CD14-positive monocyte (primary cell): ENCODE data around the gene SHROOM4. TPM values are rescaled to one million over a fixed set of nuclear protein-coding genes. Genes with fewer than 3 reads are reported as not detected.

ENCODE experiments used
- DNase-seq, 3 donors: peaks; one replicate each; pipeline ENCODE4 v3.0.0-alpha.2; 2011 to 2022
- H2AFZ ChIP-seq: 2 replicates; pipeline ENCODE4 v1.6.0; 2012; ENCODE audit warnings: mild to moderate bottlenecking, low read depth, low read length, inconsistent platforms; ENCODE audit not compliant: insufficient read depth, poor library complexity, severe bottlenecking
- H3K27ac ChIP-seq, 2 donors: 1 replicate in 1 of 2; 2 replicates in 1 of 2; pipeline ENCODE4 v1.5.1; 2012 to 2013; ENCODE audit warnings: low read length in 2 of 2, control low read depth in 1 of 2, inconsistent platforms in 1 of 2, low read depth in 1 of 2, mild to moderate bottlenecking in 1 of 2
- H3K27me3 ChIP-seq, 2 donors: one replicate each; pipeline versions ENCODE4 v1.6.0 to v1.6.1; 2011 to 2013; ENCODE audit warnings: low read length in 2 of 2; ENCODE audit not compliant: control insufficient read depth in 2 of 2, insufficient read depth in 2 of 2
- H3K36me3 ChIP-seq, 2 donors: replicated peaks in 1 of 2; 1 replicate in 1 of 2; 2 replicates in 1 of 2; pipeline versions ENCODE4 v1.5.1 to v1.6.1; 2012 to 2013; ENCODE audit warnings: low read length in 2 of 2, control low read depth in 1 of 2, inconsistent platforms in 1 of 2, mild to moderate bottlenecking in 1 of 2; ENCODE audit not compliant: insufficient read depth in 2 of 2, control insufficient read depth in 1 of 2
- H3K4me1 ChIP-seq, 2 donors: 1 replicate in 1 of 2; 2 replicates in 1 of 2; pipeline versions ENCODE4 v1.5.1 to v1.6.1; 2012 to 2013; ENCODE audit warnings: low read length in 2 of 2, control low read depth in 1 of 2, inconsistent platforms in 1 of 2, mild to moderate bottlenecking in 1 of 2, moderate library complexity in 1 of 2; ENCODE audit not compliant: insufficient read depth in 2 of 2, control insufficient read depth in 1 of 2
- H3K4me2 ChIP-seq: replicated peaks from 2 replicates; pipeline ENCODE3; 2012; ENCODE audit warnings: low read length, moderate library complexity, mild to moderate bottlenecking; ENCODE audit not compliant: poor library complexity, severe bottlenecking; ENCODE audit errors: extremely low read depth
- H3K4me3 ChIP-seq, 3 experiments: fragments of 200-600 bp in 1 of 3; sonication (generic) in 1 of 3; replicated peaks in 1 of 3; 1 replicate in 2 of 3; 2 replicates in 1 of 3; pipeline ENCODE4 v1.5.1; 2011 to 2013; ENCODE audit warnings: low read length in 3 of 3, mild to moderate bottlenecking in 3 of 3, control low read depth in 2 of 3, low read depth in 2 of 3, inconsistent platforms in 1 of 3, moderate library complexity in 1 of 3
- H3K79me2 ChIP-seq: 2 replicates; pipeline ENCODE4 v1.6.0; 2012; ENCODE audit warnings: mild to moderate bottlenecking, control low read depth, inconsistent platforms, low read length, moderate library complexity; ENCODE audit not compliant: insufficient read depth
- H3K9ac ChIP-seq: 2 replicates; pipeline ENCODE4 v1.6.0; 2017; ENCODE audit warnings: low read length, mild to moderate bottlenecking; ENCODE audit not compliant: insufficient read depth, poor library complexity, severe bottlenecking
- H3K9me3 ChIP-seq, 2 donors: replicated peaks in 1 of 2; 1 replicate in 1 of 2; 2 replicates in 1 of 2; pipeline versions ENCODE4 v1.5.1 to v1.6.1; 2012 to 2013; ENCODE audit warnings: low read length in 2 of 2, control low read depth in 1 of 2; ENCODE audit not compliant: control insufficient read depth in 1 of 2, insufficient read depth in 1 of 2
- H4K20me1 ChIP-seq: 2 replicates; pipeline ENCODE4 v1.6.0; 2012; ENCODE audit warnings: mild to moderate bottlenecking, low read length, control low read depth, moderate library complexity; ENCODE audit not compliant: insufficient read depth
- H3K27ac Mint-ChIP-seq, 7 donors: one replicate each; pipeline ENCODE4 v1.8.0; 2020; ENCODE audit warnings: mild to moderate bottlenecking in 7 of 7, mixed read lengths in 7 of 7, moderate library complexity in 6 of 7, inconsistent platforms in 2 of 7
- H3K27me3 Mint-ChIP-seq, 3 donors: one replicate each; pipeline ENCODE4 v1.8.0; 2021 to 2022; ENCODE audit warnings: low read depth in 3 of 3, mild to moderate bottlenecking in 3 of 3, mixed read lengths in 3 of 3, moderate library complexity in 3 of 3, inconsistent platforms in 1 of 3
- H3K36me3 Mint-ChIP-seq, 2 donors: one replicate each; pipeline ENCODE4 v1.8.0; 2020; ENCODE audit warnings: mixed read lengths in 2 of 2, inconsistent platforms in 1 of 2, mild to moderate bottlenecking in 1 of 2
- H3K4me1 Mint-ChIP-seq: one replicate; pipeline ENCODE4 v1.8.0; 2020; ENCODE audit warnings: mild to moderate bottlenecking, mixed read lengths
- H3K4me3 Mint-ChIP-seq, 2 donors: one replicate each; pipeline ENCODE4 v1.8.0; 2020; ENCODE audit warnings: mild to moderate bottlenecking in 2 of 2, mixed read lengths in 2 of 2, moderate library complexity in 1 of 2
- H3K9me3 Mint-ChIP-seq, 7 donors: one replicate each; pipeline ENCODE4 v1.8.0; 2020 to 2022; ENCODE audit warnings: mixed read lengths in 7 of 7, mild to moderate bottlenecking in 6 of 7, moderate library complexity in 6 of 7, inconsistent platforms in 2 of 7
- CTCF ChIP-seq: fragments of 200-600 bp; IDR thresholded peaks from one replicate; pipeline ENCODE4 v1.8.0; 2022; ENCODE audit warnings: antibody characterized with exemption, mild to moderate bottlenecking
- WGBS: methylation state at CpG from one replicate; pipeline ENCODE4 v1.1.5; 2013; ENCODE audit warnings: missing lambda C conversion rate; ENCODE audit not compliant: insufficient coverage; 5-methylcytosine and 5-hydroxymethylcytosine counted together
- intact Hi-C, 2 donors: fragments of 100-400 bp; cut with micrococcal nuclease; formaldehyde crosslinking; loops; one replicate each; pipeline versions ENCODE4 v1.15.0 to v1.15.1; 2023
- polyA plus RNA-seq, 3 donors: library from polyadenylated mRNA; depleted of rRNA in 1 of 3; unstranded in 2 of 3; stranded (reverse) in 1 of 3; fragments of 300-500 nt in 2 of 3; fragments of >200 nt in 1 of 3; fragmentation: Illumina TruSeq in 2 of 3; gene quantifications; 1 replicate in 2 of 3; 2 replicates in 1 of 3; pipeline ENCODE4 v1.2.3, GENCODE V29; 2012 to 2021

The SHROOM4 gene
- polyA plus RNA-seq, 3 donors = under 0.01 TPM; not detected in 2

- Histone ChIP-seq H3K27ac (no peak overlapping the region), H3K27me3 (no peaks in the 10 kb centered on the region), H4K20me1 (no peaks in the 10 kb centered on the region), H3K9ac (no peak overlapping the region), H3K4me3 (no peak overlapping the region), H3K79me2 (no peaks in the 10 kb centered on the region), H3K4me2 (no peak overlapping the region), H3K4me1 (no peaks in the 10 kb centered on the region), H2AFZ (no peak overlapping the region), H3K9me3 (no peaks in the 10 kb centered on the region), H3K36me3 (no peaks in the 10 kb centered on the region)
- DNase-seq = no peak
- Mint-ChIP-seq H3K27ac (no peak overlapping the region), H3K36me3 (no peaks in the 10 kb centered on the region), H3K4me3 (no peak overlapping the region), H3K4me1 (no peaks in the 10 kb centered on the region), H3K27me3 (peaks cover 0 to 8% (median 1%) of the 10 kb centered on the region in 3 donors), H3K9me3 (peaks cover 0 to 6% (median under 1%) of the 10 kb centered on the region in 7 donors)
- intact Hi-C loops = no loop called here
- 83% methylated on average over 1 of the region's 2 CpGs for WGBS
- no peak for TF ChIP-seq CTCF
These were observed 25.7 kb upstream of the SHROOM4 start for GRCh38 chrX:50839730-50840129.

- no CpG with 5 or more reads among the region's 5 CpGs for WGBS
- Histone ChIP-seq H2AFZ (no peak overlapping the region), H3K4me1 (no peaks in the 10 kb centered on the region), H4K20me1 (no peaks in the 10 kb centered on the region), H3K36me3 (no peaks in the 10 kb centered on the region), H3K4me3 (no peak overlapping the region), H3K79me2 (no peaks in the 10 kb centered on the region), H3K9ac (no peak overlapping the region), H3K27me3 (no peaks in the 10 kb centered on the region), H3K9me3 (no peaks in the 10 kb centered on the region), H3K4me2 (no peak overlapping the region), H3K27ac (no peak overlapping the region)
- no peaks in the 10 kb centered on the region for H3K36me3 Mint-ChIP-seq
- DNase-seq = no peak
- H3K27me3 Mint-ChIP-seq = peaks cover 0 to 8% (median 1%) of the 10 kb centered on the region in 3 donors
- no peak for TF ChIP-seq CTCF
- peaks cover 0 to 5% (median 0%) of the 10 kb centered on the region in 7 donors for H3K9me3 Mint-ChIP-seq
- intact Hi-C loops = no loop called here
- no peak overlapping the region for H3K27ac Mint-ChIP-seq
- no peaks in the 10 kb centered on the region for H3K4me1 Mint-ChIP-seq
- H3K4me3 Mint-ChIP-seq = no peak overlapping the region
These were observed 25.0 kb upstream of the SHROOM4 start for GRCh38 chrX:50838820-50839600.
